ES-I3 (cell line): Measurements from ENCODE around the gene CRB3.
A peak's percentile ranks its signal among the peaks of the same experiment; 100 is the strongest.

Experiments
- H3K36me3 ChIP-seq: 2 replicates; pipeline ENCODE4 v1.6.1; 2013; ENCODE audit warnings: mild to moderate bottlenecking, low read length, control low read depth, moderate library complexity; ENCODE audit not compliant: insufficient read depth
- H3K4me1 ChIP-seq: 2 replicates; pipeline ENCODE4 v1.6.1; 2013; ENCODE audit warnings: mild to moderate bottlenecking, control low read depth, low read length; ENCODE audit not compliant: insufficient read depth
- H3K9ac ChIP-seq: 2 replicates; pipeline ENCODE4 v1.6.1; 2013; ENCODE audit warnings: low read depth, mild to moderate bottlenecking, low read length, moderate library complexity
- H3K9me3 ChIP-seq: 2 replicates; pipeline ENCODE4 v1.6.1; 2013; ENCODE audit warnings: mild to moderate bottlenecking, low read length, moderate library complexity; ENCODE audit not compliant: control insufficient read depth, insufficient read depth

CRB3 gene

DNA sequence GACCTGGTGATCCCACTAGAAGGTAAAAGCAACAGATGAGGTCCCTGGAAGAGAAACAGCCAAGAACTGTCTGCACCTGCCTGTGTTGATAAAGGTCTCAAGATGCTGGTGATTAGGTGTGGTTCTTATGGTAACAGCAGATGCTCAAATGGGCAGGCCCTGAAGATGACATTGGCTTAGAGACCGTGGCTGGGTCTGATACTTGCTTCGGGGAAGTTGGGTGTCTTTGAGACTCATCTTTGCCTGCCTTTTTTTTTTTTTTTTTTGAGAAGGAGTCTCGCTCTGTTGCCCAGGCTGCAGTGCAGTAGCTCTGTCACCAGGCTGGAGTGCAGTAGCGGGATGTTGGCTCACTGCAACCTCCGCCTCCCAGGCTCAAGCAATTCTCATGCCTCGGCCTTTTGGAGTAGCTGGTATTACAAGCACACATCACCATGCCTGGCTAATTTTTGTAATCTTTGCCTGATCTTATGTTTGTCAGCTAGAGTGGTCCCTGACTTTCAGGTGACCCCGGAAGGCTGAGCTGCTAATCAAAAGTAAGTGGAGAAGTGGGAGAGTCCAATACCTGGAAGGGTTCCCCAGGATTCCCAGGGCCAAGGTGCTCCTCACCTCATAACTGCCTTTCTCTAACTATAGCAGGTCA, 12.4 kb upstream of the CRB3 start:
- H3K9ac ChIP-seq = no peak overlapping the region
- H3K4me1 ChIP-seq = no peaks in the 10 kb centered on the region
- H3K36me3 ChIP-seq = peaks cover 8% of the 10 kb centered on the region
- peaks cover 5% of the 10 kb centered on the region for H3K9me3 ChIP-seq

DNA sequence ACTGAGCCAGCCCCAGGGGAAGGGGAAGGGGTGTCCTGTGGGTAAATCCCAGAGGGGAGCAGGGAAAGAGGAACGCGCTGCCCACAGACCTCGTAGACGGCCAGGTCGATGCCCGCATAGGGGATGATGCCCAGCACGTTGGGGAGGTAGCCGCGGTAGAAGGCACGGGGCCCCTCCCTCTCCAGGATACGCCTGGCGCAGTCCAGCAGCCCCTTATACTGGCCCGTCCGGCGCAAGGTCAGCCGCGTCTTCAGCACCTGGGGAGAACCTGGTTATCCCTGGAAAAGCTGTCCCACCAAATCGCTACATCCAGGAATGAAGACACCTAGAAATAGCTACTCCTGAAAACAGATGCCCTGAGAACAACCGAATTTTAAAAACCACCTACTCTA, 11.9 kb upstream of the CRB3 start:
- Histone ChIP-seq H3K9me3 (peaks cover 5% of the 10 kb centered on the region), H3K36me3 (peaks cover 5% of the 10 kb centered on the region; the same call in 1 of the 2 replicates), H3K4me1 (no peaks in the 10 kb centered on the region), H3K9ac (no peak overlapping the region)

DNA sequence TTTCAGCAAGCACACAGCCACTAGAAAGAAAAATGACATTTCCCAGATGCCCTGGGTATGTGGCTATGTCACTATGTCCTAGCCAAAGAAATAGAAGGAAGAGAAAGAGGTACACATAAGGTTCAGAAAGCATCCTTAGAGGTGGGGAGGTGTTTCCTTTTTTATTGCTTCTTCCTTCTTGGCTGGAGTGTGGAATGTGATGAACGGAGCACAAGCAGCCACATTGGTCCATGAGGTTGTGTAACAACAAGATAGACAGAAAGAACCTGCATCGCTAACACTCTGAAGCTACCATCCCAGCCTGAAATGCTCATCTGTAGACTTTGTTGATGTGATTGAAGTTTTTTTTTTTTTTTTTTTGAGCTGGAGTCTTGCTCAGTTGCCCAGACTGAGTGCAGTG, 11.2 kb upstream of the CRB3 start:
- H3K9ac ChIP-seq = no peak overlapping the region
- H3K4me1 ChIP-seq = no peaks in the 10 kb centered on the region
- peaks cover 5% of the 10 kb centered on the region; the same call in 1 of the 2 replicates for H3K36me3 ChIP-seq
- peaks cover 5% of the 10 kb centered on the region for H3K9me3 ChIP-seq

DNA sequence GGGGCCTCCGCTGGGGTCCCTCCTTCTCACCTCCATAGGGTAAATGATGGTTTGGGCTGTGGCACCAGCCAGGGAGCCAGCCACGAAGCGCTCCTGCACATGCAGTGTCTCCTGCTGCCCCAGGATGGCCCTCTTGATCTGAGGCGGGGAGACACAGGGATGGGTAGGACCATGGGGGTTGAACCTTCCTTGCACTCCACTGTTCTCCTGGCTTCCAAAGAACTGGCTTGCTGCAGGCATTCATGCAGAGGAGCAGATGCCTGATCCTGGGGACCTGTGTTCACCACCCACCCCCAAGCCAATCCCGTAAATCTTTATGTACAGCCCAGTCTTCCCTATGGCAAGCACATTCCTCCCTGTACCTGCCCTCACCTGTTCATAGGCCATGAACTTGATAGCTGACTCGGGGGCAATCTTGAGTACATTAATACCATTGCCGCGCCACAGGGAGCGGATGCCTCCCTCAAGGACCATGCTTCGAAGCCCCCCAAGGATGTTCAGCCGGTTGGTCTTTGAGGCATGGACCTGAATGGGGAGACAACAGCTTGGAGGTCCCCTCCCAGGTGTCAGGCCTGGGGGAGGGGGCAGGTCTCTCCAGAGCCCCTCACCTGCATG, 10.0 kb upstream of the CRB3 start:
- H3K9ac ChIP-seq = no peak overlapping the region
- peaks cover 5% of the 10 kb centered on the region for H3K9me3 ChIP-seq
- peaks cover 9% of the 10 kb centered on the region; the same call in 1 of the 2 replicates for H3K4me1 ChIP-seq
- H3K36me3 ChIP-seq = peaks cover 5% of the 10 kb centered on the region; the same call in 1 of the 2 replicates

DNA sequence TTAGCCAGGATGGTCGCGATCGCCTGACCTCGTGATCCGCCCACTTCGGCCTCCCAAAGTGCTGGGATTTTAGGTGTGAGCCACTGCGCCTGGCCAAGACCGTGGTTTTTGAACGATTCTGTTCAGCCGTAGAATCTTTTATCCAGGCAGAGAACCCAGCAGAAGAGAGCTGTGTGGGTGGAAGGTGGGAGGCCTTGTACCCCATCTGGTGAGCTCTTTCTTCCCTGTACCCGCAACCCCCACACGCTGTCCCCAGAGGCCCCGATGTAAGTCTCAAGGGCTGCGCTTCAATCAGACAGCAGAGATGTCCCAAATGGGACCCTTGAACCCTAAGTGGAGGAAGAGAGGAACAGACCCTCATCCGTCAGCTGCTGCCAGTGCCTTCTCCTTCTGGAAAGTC, 8.1 kb upstream of the CRB3 start:
- Histone ChIP-seq H3K4me1 (peaks cover 9% of the 10 kb centered on the region; the same call in 1 of the 2 replicates), H3K9ac (no peak overlapping the region), H3K36me3 (peaks cover 5% of the 10 kb centered on the region; the same call in 1 of the 2 replicates), H3K9me3 (peaks cover 5% of the 10 kb centered on the region)

DNA sequence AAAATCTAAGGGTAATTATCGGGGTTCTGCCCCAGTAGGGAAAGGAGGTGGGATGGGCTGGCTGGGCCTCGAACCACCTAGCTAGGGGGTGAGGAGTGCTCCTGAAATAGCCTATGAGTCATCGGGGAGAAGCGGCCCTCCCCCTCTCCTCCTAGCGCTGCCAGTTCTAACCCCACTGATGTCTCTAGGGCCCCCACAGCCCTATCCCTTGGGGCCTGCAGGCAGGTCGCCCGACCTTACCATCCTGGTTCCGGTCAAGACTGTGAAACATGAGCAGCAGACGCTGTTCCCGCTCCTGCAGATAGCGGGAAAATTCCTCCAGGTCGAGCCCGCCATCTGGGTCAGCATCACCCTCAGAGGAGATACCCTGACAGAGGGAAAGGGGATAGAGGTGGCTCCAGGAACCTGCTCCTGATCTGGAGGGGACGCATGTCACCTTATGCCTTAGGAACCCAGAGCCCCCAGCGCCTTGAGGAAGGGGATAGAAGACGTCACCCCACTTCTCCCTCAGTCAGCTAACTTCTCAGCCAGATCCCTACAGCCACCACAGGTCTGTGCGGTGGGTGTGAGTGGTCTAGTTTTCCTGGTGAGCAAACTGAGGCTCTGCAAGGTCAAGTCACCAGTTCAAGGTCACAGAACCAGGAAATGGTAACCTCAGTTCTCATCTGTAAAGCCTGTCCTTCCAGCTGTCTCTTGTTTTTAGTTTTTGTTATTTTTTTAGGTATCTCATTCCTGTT, 5.9 kb upstream of the CRB3 start:
- H3K9ac ChIP-seq = peak overlapping the region; percentile 79; the same call in 1 of the 2 replicates

DNA sequence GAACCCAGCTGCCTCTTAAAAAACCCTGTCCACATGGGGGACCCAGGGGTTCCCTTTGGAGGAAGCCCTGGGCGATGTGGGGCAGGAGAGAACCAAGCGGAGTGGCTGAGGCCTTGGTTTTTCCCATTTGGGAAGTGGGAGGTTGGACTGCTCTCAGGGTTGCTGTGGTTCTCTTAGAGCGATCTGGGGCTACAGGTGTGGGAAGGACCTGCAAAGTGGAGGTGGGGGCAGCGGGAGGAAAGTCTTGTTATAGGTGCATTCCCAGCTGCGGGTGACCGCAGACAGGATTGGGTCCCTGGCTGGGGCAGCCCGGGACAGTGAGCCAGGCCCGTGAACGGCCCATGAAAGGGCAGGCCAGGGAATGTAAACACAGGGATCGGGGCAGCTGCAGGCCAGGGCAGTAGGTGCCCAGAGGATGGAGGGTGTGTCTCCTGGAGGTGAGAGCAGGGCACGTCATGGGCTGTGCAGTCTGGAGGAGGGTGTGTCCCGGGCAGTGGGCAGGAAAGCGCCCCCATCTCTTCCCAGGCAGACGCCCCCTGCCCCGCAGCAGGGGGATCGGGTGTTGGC, 5.3 kb upstream of the CRB3 start:
- peaks cover 5% of the 10 kb centered on the region for H3K9me3 ChIP-seq
- H3K4me1 ChIP-seq = peaks cover 9% of the 10 kb centered on the region; the same call in 1 of the 2 replicates
- H3K9ac ChIP-seq = peak overlapping the region; percentile 79; the same call in 1 of the 2 replicates
- H3K36me3 ChIP-seq = peaks cover 2% of the 10 kb centered on the region; the same call in 1 of the 2 replicates

More for the DNA sequence above, 5.9 kb upstream of the CRB3 start:
- peaks cover 9% of the 10 kb centered on the region; the same call in 1 of the 2 replicates for H3K4me1 ChIP-seq
- H3K9me3 ChIP-seq = peaks cover 5% of the 10 kb centered on the region
- peaks cover 5% of the 10 kb centered on the region; the same call in 1 of the 2 replicates for H3K36me3 ChIP-seq

DNA sequence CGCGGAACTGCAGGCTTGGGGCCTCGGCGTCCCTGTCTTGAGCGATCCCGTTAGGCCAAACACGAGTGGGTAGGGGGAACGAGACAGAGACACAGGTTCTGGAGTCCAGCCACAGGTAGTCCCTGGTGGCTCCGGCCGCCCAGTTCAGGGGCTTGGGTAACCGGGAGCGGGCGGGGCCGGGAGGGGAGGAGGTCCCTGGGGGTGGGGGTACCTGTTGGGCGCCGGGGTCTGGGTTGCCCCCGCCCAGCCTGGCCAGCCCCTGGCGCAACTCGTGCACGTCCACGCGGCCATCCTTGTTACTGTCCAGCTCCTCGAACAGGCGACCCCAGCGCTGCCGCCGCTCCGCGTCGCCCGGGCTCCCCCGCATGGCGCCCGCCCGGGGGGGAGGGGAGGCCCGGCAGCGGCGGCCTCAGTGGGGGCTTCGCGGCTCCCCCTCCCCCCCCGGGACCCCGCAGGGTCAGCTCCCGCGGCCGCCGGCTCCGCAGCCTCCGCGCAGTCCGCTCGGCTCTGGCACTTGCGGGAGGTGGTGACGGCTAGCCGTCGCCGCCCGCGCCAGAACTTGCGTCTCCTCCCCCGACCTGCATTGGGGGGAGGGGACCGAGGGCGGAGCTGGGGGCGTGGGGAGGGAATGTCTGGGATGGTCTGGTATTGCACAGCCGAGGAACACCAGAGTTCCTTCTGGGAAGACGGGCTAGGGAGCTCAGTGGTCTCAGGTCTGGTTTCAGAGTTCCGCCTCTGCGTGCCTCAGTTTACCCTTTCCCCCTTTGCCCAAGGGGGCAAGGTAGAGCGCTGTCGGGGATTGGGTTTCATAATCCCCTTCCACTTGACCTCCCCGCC, 4.6 kb upstream of the CRB3 start, which contains the start of gene SLC25A23:
SLC25A23 (minus strand) TSS at position 531 of the 837 bp plus-strand sequence; CDS start at position 367, 164 bp downstream.
- no peaks in the 10 kb centered on the region for H3K36me3 ChIP-seq
- H3K9ac ChIP-seq = peak within 1 kb of the TSS; percentile 79
- peaks cover 9% of the 10 kb centered on the region; the same call in 1 of the 2 replicates for H3K4me1 ChIP-seq
- no peaks in the 10 kb centered on the region for H3K9me3 ChIP-seq

DNA sequence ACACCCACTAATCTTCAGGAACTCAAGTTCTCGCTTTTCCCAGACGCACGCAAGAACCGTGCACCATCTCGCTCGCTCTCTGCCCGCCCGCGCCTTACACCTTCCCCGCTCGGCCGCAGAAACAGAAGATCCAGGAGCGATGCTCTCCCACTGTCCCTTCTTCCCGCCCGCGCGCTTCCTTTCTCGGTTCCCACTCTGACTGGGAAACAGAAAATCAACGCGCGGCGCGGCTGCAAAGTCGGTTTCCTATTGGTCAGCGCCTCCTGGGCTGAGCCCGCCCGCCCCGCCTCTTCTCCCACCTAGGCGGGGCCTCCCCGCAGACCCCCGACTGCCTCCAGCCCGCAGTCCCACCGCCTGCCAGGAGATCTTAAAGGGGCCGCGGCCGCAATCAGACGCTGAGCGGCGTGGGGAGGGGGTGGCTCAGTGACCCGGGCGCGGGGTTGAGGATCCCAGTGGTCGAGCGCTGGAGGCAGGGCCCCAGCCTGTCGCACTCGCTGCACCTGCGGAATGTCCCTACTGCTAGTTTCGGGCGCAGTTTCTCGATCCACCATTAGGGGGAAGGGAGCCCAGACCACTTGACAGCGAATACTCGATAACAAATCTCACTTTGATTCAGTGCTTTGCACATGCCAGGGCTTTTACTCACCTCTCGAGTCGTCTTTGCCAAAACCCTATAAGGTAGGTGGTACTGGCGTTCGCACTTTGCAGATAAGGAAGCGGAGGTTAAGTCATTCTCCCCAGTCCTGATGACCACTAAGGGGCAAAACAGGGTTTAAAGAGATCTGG, 3.8 kb upstream of the CRB3 start:
- no peaks in the 10 kb centered on the region for H3K36me3 ChIP-seq
- H3K9ac ChIP-seq = peak overlapping the region; percentile 79
- no peaks in the 10 kb centered on the region for H3K9me3 ChIP-seq

DNA sequence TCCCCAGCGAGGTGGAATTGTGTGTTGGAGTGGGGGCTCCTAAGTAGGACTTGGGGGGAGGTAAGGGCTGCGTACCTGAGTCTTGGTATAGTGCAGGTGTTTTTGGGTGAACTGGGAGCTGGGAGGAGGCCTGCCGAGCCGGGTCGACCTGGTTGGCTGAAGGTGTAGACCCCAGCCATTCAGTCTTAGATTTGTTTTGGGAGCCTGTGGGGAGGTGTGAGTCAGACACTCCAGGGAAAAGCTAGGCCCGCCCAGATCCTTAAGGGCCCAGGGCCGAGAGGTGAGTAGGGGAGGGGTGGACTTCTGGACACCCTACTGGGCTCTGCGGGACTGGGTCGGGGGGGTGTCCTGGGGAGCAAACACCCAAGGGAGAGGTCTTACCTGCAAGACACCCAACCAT, 935 bp downstream of the CRB3 start:
- Histone ChIP-seq H3K36me3 (no peaks in the 10 kb centered on the region), H3K9me3 (no peaks in the 10 kb centered on the region), H3K4me1 (peaks cover 5% of the 10 kb centered on the region; the same call in 1 of the 2 replicates), H3K9ac (peak overlapping the region; percentile 82)

More for the DNA sequence above, 3.8 kb upstream of the CRB3 start:
- peaks cover 13% of the 10 kb centered on the region; the same call in 1 of the 2 replicates for H3K4me1 ChIP-seq

DNA sequence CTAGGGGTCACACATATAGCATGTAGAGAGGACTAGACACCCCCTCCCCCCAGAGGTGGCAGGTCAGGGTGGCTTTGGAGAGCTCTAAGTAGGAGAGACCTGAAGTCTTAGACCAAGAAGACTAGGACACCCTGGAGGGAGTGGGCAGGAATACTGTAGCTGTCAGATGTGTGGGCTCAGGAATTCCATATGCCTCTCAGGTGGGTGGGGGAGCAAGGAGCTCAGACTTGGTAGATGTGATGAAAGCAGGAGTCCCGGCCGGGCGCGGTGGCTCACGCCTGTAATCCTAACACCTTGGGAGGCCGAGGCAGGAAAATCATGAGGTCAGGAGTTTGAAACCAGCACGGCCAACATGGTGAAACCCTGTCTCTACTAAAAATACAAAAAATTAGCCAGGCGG, 1.6 kb downstream of the CRB3 start:
- H3K36me3 ChIP-seq = no peaks in the 10 kb centered on the region
- no peak overlapping the region for H3K9ac ChIP-seq
- H3K4me1 ChIP-seq = peaks cover 5% of the 10 kb centered on the region; the same call in 1 of the 2 replicates
- H3K9me3 ChIP-seq = no peaks in the 10 kb centered on the region

DNA sequence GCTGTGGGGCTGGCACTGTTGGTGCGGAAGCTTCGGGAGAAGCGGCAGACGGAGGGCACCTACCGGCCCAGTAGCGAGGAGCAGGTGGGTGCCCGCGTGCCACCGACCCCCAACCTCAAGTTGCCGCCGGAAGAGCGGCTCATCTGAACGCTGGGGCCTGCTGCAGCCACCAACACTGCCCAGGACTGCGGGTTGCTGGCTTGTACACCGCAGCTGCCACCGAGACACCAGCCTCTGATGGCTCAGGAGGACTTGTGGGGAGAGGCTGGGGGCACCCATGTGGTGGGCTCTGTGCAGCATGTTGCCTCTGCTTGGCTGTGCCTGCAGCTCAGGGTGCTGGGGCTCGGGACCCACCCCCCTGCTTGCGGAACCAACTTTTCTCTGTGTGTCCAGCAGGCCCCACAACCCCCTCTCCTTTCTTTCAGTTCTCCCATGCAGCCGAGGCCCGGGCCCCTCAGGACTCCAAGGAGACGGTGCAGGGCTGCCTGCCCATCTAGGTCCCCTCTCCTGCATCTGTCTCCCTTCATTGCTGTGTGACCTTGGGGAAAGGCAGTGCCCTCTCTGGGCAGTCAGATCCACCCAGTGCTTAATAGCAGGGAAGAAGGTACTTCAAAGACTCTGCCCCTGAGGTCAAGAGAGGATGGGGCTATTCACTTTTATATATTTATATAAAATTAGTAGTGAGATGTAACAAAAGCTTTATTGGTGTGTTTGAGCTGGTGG, 2.6 kb downstream of the CRB3 start:
- Histone ChIP-seq H3K36me3 (no peaks in the 10 kb centered on the region), H3K9me3 (no peaks in the 10 kb centered on the region), H3K4me1 (peaks cover 5% of the 10 kb centered on the region; the same call in 1 of the 2 replicates), H3K9ac (no peak overlapping the region)
